Measurements from ENCODE around the gene MAML2.

- no peak for TF ChIP-seq SIN3A (IDR thresholded peaks at IDR 0.05; ENCODE audit: borderline replicate concordance, low read depth, low read length)
- TF ChIP-seq, protein P1, sequence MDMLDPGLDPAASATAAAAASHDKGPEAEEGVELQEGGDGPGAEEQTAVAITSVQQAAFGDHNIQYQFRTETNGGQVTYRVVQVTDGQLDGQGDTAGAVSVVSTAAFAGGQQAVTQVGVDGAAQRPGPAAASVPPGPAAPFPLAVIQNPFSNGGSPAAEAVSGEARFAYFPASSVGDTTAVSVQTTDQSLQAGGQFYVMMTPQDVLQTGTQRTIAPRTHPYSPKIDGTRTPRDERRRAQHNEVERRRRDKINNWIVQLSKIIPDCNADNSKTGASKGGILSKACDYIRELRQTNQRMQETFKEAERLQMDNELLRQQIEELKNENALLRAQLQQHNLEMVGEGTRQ (IDR thresholded peaks at IDR 0.05; ENCODE audit: borderline replicate concordance, low read depth, low read length), result no peak
- TF ChIP-seq, protein P2, sequence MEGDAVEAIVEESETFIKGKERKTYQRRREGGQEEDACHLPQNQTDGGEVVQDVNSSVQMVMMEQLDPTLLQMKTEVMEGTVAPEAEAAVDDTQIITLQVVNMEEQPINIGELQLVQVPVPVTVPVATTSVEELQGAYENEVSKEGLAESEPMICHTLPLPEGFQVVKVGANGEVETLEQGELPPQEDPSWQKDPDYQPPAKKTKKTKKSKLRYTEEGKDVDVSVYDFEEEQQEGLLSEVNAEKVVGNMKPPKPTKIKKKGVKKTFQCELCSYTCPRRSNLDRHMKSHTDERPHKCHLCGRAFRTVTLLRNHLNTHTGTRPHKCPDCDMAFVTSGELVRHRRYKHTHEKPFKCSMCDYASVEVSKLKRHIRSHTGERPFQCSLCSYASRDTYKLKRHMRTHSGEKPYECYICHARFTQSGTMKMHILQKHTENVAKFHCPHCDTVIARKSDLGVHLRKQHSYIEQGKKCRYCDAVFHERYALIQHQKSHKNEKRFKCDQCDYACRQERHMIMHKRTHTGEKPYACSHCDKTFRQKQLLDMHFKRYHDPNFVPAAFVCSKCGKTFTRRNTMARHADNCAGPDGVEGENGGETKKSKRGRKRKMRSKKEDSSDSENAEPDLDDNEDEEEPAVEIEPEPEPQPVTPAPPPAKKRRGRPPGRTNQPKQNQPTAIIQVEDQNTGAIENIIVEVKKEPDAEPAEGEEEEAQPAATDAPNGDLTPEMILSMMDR (IDR thresholded peaks at IDR 0.05), result no peak
Observed at GRCh38 chr11:96096360-96096759, 246.6 kb downstream of the MAML2 start.

Measured in SK-N-SH (cell line).